Epidermal melanocyte (primary cell): Measurements from ENCODE around the gene CEP128.

ENCODE experiments used
- DNase-seq: peaks from one replicate; pipeline ENCODE4 v3.0.0; 2011; ENCODE audit warnings: low spot score; ENCODE audit not compliant: insufficient read length

The CEP128 gene

DNA sequence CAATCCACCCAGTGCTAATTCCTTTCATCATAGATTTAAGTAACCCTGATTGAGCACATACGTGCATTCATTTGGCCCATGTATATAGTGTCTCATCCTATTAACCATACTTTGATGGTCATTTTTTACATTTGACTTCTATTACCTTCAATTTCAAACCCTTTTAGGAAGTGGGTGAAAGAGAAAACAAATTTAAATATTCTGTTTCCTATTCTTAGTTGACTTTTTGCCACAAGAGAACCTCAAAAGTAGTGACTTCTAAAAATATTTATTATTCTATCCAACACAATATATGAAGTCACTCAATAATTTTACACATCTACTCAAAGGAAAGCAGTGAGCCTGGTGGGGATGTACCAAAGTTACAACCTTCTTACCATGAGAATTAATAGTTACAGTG lies 164.9 kb downstream of the CEP128 start:
- DNase-seq, result no peak

DNA sequence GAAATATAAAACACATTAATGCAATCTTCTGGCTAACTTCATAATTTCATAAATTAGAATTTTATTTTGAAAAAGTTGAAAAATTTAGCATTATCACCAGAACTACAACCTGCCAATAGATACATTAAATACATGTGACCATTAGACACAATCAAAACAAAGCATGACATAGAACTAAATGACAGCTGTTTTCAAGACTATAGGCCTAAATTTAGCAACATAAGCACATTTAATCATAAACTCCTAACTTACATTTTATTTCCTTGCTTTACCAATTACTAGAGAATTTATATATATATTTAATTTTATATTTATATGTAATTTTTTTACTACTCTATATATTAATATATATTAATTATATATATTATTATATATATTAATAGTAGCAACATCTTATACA lies 165.4 kb downstream of the CEP128 start:
- DNase-seq, result no peak

DNA sequence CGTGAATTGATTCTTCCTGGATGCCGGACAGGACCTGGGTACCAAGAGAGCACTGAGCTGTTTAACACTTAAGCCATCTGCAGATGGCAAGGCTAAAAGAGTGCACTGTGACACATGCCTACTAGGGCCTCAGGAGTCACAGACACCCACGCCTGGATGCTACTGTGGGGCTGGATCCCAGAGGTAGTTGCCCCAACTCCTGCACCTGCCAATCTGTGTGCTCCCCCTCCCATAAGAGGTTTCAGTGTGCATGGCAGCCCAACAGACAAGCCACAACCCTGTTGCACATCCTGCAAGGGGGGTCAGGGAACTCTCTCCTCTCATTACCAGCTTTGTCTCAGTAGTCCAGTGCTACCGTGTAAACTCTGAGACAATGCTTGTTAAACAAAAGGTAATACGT lies 169.0 kb downstream of the CEP128 start:
- DNase-seq, result no peak

DNA sequence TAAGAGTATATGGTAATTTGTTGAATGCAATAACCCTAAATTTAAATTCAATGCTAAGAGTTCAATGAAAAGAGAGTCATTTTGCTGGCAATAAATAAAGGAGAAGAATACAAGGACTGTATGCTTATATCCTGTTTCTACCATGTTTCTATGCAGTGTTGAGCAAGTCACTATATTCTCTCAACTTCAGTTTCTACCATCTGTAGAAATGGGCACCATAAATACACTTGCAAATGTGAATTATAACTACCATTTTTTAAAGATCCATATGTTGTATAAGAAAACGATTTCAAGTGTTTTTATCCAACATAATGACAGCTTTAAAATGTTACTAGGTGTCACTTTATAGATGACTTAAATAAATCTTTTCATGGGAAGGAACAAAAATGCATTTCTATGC lies 170.3 kb downstream of the CEP128 start:
- DNase-seq, result no peak

DNA sequence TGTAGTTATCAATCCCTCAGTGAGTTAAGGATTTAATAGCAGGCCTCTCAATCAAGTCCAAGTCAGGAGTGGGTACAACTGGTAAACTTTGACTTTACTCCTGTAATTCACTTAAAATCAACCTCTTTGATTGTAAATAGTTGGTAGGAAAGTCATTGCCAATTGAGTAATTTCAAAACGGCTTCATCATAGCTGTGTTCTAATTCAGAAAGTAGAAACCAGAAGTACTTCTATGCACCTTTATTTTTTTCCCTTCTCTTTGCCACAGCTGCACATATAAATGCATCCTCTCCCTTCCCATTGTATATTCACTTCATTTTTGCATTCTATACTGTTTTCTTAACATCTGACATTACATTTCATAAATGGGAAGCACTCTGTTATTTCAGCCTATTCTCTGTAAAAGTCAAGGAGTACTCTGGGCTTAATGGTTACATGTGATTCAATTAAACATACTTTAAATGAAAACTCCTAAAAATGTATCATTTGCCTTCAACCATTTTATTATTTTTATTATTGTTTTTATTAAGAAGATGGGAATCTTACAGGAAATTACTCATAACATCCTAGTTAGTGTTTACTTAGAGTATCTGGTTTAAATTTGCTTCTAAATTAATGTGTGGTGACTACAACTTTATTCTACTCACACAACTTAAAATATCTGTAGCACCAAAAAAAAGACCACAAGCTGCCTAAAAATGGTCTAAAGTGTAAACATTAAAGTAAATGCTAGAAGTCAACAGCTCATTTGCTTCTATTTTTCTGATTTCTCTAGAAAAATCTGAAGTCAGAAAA lies 171.2 kb downstream of the CEP128 start:
- no peak for DNase-seq

DNA sequence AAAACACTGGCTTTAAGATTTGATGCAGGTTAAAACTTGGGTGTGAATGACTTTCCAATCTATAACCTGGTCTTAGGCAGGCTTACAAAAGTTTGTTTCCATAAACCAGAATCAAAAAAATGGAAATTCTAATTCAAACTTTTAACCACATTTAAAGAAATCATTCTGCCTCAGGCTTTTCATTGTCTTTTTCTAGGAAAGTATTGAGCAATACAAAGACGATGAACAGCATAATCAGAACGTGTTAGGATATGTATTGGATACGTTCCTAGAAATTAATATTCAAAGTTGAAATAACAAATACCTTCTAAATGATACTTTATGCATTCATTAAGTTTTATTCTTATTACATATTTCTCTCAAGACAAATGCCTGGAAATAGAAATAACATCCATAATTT lies 172.9 kb downstream of the CEP128 start:
- no peak for DNase-seq

DNA sequence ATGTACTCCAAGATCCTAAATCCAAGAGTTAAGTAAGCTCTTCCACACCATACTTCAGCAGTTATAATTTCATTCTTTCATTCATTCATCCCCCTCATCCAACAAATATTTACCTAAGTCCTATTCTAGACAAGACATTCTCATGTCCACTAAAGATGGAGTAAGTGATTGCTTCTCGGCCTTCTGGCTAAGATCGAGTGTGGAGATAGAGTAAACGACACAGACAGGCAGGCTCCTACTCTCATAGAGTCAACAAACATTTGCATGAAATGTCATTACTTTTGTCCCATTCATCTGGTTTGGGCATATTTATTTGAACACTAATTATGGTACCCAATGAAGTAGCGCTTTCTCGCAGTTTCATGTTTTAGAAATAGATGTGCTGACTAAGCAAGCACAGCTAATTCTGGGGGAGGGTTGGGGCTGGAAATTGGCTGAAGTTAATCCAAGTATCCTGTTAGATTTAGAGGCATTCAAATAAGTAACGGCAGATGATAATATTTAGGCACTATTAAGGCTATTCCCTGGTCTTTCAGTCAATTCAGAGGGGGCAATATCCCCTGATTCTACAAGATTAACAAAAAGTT lies 176.5 kb downstream of the CEP128 start:
- no peak for DNase-seq

DNA sequence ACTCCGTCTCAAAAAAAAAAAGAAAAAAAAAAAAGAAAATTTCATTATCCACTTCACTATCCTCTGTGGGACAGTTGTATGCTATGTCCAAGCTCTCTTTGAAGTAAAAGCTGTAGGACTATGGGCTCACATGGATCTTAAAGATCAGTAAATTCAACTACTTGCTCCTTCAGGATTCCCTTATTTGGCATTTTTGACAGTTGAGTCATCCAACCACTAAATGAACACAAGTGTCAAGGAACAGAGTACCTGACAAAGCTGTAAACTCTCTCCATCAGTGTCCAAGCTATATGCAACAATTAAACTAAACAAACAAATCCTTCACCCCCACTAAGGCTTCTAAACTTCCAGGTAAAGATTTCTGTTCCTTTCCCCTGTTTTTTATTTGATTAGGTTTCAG lies 177.0 kb downstream of the CEP128 start:
- no peak for DNase-seq

DNA sequence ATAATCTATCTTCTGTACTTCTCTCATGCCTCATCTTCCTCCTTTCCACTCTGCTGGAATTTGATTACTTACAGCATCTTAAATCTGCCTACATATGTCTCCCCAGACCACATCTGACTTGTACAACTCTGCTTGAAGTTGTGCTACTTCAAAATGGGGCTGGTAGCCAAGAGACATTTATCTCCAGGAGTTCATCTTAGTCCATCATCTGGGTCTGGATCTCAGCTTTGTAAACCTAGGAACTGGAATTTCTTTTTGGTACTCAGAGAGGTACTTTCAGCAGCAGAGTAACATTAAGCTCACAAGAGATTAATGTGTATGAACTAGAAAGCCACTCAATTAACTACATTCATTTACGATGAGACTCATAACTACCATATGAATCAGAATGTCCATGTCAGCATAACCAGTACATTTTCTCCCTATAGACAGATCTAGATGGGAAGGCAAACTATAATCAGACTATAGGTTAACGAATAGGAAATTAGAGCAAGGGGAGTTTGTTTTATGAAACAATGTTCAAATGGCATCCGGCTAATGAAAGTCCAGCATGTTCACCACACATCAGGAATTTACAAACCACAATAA lies 178.8 kb downstream of the CEP128 start:
- no peak for DNase-seq

DNA sequence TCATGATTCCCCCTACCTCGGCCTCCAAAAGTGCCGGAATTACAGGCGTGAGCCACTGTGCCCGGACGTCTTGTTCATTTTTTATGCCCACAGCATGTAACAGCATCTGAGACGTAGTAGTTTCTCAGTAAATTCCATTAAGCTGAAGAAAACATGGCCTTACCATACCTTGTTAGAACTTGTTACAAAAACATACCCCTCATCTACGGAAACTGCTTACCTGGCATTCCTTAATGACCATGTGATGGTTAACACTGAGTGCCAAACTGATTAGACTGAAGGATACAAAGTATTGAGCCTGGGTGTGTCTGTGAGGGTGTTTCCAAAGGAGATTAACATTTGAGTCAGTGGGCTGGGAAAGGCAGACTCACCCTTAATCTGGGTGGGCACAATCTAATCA lies 186.8 kb downstream of the CEP128 start:
- DNase-seq, result no peak

DNA sequence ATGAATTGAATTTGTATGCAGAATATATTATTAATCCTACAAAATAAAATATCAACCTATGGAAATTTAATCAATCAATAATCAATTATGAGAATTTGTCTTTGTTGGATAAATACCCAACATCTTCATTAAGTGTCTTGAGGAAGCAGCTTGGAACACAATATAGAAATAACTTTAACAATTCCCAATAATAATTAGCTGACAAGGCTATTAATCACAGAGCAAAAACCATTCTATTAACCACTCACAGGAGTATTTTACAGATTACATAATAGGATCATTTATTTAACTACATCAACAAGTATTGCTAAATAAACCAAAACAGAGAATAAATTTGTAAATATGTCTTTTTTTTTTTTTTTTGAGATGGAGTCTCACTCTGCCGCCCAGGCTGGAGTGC lies 190.3 kb downstream of the CEP128 start:
- DNase-seq, result no peak

DNA sequence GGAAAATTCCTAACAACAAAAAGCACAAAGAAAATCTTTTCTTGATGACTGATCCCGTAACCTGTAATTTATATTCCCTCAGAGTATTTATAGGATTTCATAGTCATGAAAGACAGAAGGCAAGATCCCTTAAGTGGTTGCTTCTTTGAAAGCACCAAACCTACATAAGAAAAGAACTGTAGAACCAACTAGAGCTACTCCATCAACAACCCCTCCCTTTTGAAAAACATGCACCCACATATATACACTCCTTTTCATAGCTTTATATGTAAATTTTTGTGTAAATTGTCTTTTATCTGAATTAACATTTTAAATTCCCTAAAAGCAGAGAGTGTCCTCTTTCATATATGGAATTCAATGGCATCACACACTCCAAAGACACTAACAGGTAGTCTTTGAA lies 215.3 kb downstream of the CEP128 start:
- no peak for DNase-seq

DNA sequence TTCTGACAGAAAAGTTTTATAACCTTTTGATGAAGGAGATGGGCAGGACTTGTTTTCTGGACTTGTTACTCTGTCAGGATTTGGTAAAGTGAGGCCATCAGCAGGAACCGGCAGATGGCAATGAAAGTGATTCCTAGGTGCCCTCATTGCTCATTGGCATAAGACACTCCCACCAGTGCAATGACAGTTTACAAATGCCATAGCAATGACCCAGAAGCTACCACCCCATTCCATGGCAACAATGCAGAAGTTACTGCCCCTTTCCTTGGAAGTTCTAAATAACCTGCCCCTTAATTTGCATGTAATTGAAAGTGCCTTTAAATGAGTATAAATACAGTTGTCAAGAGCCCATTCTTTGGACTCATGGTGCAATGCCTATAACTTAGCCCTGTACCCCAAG lies 222.6 kb downstream of the CEP128 start:
- DNase-seq, result no peak

DNA sequence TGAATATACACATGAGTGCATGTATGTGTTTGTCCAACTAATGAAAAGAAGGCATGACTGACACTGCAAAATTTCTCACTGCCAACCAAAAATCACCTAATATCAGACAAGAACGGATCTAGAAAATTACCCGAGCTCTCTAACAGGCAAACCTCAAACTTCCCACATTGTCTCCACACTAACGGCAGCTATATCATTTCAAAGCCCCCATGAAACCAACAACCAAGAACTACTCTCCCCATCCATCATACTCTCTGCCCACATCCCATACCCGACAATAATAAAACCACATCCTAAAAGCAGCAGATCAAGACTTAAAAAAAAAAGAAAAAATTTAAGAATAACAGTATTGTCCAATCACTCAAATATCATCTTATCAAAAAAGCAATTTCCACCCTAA lies 227.1 kb downstream of the CEP128 start:
- DNase-seq, result no peak

DNA sequence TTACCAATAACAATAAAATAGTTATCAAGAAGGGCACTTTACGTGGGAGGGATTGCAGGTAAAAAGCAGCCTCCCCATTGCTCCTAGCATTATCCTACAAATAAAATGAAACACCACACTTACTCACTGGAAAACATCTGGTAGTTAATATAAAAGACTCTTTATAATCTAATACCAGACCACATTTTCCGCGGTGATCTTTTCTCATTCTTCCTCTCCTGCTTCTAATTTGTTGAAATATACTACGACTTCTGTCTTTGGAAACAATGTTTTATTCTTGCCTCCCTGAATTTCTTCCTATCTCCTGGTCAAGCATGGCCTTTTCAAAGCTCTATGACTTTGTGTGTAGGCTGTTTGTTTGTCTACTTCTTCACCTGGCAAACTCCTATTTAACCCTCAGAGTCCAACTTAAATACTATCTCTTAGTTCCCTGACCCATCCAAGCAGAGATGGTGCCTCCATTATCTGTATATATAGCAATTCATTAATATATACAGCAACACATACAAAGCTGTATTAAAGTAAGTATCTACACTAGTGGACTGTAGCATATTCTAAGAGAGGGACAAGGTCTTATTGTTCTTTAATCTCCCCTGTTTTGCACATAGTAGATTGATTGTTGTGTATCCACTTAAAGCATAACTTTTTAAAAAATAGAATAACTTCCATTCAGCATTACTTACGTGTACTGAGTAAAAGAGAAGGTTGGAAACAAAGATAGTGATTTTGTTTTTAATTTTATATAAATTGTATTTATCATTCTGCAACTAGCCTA lies 228.3 kb downstream of the CEP128 start:
- peak; percentile 20 for DNase-seq

DNA sequence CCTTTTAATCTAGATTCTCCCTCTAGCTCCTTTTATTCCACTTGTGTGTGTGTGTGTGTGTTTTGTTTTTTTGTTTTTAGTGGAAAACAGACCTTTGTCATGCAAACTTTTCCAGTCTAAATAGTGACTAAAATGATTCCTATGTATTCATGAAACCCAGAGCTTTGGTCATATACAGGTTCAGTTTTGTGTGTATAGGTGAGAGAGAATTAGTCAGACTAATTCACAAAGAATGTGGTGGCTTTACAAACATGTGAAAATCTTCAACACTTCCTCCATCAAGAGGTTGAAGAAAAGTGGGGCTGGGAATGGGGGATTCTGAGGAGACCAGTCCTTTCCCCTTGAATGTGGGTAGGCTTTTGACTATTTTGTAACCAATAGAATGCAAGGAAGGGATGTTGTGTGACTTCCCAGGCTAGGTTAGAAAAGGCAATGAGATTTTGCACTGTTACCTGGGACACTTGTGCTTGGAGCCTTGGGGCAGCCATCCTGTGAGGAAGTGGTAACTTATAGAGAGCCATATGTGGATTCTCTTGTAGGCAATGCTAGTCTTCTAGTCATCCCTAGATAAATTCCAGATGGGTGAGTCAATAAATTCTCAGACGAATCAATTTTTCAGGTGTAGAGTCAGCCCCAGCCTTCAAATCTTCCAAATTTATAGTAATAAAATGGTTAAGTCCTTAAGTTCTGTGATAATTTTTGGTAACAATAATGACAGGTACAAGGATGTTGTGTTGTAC lies 236.1 kb downstream of the CEP128 start:
- DNase-seq, result no peak

DNA sequence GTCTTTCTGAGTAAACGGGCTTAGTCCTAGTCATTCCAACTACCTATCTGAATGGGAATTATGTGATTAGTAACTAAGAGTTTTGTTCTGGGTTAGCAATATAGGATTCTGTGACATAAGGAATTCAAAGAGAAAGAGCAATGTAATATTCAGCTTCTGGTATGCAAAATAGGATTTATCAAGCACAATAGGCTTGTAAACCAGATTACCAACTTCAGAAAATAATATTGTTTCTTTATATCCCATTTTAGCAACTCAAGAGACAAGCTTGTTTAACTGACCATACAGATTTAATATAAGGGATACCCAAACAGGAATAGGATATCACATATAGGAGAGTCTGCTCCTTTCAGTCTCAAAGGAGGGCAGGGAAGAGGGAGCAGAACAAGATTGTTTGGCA lies 240.9 kb downstream of the CEP128 start:
- DNase-seq, result no peak

DNA sequence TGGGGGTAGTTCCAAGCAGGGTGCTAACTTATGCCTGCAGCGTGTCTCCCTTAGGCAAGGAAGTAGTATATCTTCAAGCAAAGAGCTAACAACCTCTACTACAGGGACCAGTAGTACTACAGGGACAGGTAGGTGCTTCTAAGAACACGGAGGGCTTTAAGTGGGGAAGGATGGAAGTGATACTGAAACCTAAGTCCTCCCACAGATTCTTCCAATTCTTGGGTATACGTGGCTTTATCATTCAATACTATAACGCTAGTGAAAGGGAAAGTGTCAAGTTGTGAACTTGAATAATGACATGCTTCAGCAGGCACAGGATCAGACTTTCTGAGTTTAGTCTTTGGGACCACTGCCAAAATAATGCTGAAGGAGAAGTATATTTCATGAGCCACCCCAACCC lies 241.7 kb downstream of the CEP128 start:
- DNase-seq, result no peak

DNA sequence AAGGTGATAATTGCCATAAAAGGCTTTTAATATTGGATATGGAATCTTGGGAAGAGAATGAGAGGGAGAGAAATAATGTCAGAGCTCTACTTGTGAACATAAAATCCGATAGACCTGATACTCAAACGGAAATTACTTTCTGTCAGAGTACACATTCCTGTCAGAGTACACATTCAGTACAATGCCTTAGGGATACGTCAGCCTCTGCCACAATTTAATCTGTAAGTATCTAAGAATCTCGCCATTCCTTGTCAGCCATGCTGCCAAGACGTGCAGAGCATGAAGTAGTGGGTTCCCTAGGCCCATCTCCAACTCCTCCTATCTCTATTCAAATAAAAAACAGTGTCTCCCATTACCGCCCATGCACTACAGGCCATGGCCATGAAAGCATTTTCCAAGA lies 242.6 kb downstream of the CEP128 start:
- DNase-seq, result no peak

DNA sequence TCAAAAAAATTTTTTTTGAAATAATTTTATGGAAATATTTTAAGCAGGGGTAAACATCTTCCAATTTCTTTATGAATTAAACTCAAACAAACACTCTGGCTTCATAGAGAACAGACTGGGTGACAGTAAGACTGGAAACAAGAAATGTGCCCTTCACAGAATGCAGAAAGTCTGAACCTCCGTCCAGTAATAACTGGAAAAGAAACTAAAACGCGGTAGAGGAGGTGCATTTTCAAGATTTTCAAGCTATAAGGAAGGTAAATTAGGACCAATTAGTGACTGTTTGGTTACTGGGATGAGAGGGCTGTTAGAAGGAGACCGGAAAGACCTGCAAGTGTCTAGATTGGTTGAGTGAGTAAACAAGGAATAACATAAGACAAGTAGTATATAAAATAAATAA lies 245.7 kb downstream of the CEP128 start:
- DNase-seq, result no peak

DNA sequence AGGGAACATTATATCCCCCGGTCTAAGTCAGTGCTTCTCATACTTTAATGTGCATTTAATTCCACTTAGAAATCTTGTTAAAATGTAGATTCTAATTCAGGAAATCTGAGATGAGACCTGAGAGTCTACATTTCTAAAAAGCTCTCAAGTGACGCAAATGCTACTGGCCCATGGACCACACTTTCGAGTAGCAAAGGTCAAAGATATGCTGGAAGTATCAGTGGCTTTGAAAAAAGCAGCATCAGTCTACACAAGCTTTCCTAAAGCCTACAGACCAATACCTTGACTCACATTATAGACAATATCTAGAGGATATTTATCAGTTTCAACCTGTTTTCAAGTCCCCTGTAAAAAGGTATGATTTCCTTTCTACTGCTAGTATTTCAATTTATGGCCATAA lies 248.6 kb downstream of the CEP128 start:
- no peak for DNase-seq

DNA sequence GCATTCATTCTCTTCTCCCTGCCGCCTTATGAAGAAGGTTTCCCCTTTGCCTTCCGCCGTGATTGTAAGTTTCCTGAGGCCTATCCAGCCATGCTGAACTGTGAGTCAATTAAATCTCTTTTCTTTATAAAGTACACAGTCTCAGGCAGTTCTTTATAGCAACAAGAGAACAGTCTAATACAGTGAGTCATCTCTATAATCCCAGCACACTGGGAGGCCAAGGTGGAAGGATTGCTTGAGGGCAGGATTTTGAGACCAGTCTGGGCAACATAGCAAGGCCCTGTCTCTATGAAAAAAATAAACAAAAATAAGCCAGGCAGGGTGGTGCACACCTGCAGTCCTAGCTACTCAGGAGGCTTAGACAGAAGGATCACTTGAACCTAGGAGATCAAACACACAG lies 259.9 kb downstream of the CEP128 start:
- DNase-seq, result no peak
